ENCODE measurements around the gene SLC22A5. TPM values are rescaled to one million over a fixed set of nuclear protein-coding genes. Genes with fewer than 3 reads are reported as not detected.
"Not testable (repeated sequence)": the region's sequence is repeated elsewhere in the genome, so short reads cannot be mapped to it uniquely, and the experiment has no call there.

SLC22A5 gene
- polyA plus RNA-seq, 4 donors: 41.5 to 54.5 (median 43.5) TPM

GRCh38 chr5:132425009-132425937, 55.8 kb downstream of the SLC22A5 start:
- DNase-seq (ENCODE audit: low read depth in 4 of 4, low spot score in 3 of 4): no peak

GRCh38 chr5:132425975-132426524, 56.5 kb downstream of the SLC22A5 start:
- DNase-seq (ENCODE audit: low read depth in 4 of 4, low spot score in 3 of 4): no peak

DNA sequence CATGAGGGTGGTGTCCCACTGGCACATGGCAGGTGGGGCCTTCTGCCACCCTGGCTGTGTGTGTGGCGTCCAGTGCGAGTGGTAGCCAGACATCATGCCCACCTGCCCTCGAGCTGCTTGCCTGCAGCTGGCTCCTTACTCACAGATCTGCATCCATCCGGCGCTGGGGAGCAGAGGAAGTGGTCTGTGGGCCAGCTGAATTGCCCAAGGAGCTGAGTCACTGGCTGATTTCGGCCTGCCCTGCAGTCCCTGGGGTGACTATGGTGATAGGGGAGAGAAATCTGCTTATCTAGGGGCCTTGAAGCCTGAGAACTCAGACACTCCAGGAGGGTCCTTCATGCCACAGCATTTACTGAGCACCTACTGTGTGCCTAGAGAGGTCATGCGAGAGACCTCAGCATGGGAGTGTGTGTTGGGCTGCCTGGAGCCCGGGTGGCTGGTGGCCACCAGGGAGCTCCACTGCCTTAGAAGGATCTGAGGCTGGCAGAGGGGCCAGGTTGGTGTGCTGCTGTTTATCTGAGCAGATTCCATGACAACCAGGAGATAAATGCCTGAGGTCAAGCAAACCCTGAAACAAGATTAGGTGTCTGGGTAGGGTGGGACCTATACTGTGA, 57.1 kb downstream of the SLC22A5 start:
- no peak for DNase-seq (ENCODE audit: low read depth in 4 of 4, low spot score in 3 of 4)

DNA sequence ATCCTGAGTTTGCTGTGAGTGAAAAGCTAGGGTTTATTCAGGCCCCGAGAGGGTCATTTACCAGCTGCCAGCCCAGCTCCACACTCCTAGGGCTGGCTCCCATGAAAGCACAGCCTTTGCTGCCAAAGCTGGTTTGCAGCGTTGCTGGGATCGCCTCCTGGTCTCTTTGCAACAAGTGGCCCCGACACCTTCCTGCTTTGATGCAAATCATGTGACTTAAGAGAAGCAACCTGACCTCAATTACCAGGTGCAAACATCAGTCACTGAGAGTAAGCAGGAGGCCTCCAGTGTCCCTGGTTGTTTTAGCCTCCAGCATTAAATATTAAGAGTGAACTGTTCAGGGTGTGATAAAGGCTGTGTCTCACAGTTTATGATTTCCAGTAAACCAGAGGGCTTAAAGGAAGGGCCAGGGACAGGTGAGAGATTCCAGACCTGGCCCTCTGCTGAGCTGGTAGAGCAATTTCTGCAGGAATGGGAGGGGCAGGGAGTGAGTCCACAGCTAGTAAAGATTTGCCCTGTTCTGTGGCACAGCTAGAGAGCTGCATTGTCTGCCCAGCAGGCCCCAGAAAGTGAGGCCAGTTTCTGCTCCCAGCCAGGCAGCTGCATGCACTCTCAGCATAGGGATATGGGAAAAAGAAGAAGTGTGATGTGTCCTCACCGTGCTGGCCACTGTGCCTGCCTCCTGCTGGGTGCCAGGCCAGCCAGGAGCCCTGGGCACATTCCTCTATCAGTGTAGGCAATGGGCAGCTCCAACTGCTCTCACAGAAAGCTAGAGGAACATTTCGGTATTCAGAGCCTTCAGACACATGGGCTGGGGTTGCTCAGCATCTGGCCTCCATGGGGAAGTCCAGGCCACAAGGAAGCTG, 58.0 kb downstream of the SLC22A5 start:
- no peak for DNase-seq (ENCODE audit: low read depth in 4 of 4, low spot score in 3 of 4)

DNA sequence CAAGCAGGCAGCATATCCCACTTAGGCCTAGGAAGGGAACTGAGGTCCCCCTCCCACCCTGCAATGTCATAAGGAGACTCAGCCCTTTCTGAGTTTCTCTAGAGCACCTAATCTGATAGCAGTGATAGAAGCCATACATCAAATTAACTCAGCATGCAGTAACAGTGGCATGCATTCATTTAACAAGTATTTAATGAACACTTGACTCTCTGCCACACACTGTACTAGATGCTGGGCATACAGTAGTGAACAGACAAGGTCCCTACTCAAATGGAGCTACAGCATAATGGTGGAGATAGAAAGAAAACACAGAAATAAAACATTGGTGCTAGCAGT, 58.6 kb downstream of the SLC22A5 start:
- DNase-seq (ENCODE audit: low read depth in 4 of 4, low spot score in 3 of 4): no peak

DNA sequence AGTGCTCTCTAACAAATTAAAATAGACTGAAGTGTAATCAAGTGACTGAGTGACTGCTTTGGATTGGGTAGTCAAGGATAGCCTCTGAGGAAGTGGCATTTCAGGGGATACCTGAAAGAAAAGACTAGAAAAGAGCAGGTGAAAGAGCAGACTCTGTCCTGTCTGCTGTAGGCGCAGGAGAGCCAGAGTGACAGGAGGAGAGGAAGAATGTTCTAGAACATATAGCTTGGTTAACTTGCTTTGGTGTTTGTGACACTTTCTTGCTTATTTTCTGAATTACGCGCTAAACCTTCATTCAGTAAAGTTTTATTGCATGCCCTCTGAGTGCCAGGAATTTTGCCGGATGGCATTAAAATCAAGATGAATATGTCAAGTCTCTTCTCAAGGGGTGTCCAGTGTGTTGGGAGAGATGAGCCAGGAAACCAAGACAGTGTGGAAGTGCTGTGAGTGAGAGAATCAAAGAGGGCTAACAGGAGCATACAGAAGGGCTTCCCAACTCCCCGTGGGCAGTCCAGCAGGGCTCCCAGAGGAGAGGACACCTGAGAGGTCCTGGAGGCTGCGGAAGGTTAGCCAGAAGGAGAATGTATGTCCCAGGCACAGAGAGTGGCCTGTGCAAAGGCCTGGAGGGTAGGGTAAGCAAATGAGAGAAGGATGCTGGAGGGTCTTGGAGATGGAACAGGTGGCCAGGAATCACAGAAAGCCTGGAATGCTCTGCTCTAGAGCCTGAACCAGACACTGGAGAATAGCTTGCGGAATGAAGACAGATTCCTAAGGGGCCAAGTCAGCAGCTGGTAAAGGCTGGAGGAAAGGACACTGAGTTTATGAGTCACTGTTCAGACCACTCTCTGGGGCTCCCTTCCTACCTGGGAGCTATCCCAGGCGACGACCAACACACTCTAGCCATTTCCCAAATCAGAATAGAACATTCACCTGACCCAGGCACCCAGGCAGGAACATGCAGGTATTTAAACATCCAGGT, 59.3 kb downstream of the SLC22A5 start:
- no peak for DNase-seq (ENCODE audit: low read depth in 4 of 4, low spot score in 3 of 4)

GRCh38 chr5:132429463-132430440, 60.2 kb downstream of the SLC22A5 start:
- DNase-seq (ENCODE audit: low read depth in 4 of 4, low spot score in 3 of 4): no peak

- DNase-seq (ENCODE audit: low read depth in 4 of 4, low spot score in 3 of 4): no peak
Observed at GRCh38 chr5:132430746-132431145, 61.2 kb downstream of the SLC22A5 start.

DNA sequence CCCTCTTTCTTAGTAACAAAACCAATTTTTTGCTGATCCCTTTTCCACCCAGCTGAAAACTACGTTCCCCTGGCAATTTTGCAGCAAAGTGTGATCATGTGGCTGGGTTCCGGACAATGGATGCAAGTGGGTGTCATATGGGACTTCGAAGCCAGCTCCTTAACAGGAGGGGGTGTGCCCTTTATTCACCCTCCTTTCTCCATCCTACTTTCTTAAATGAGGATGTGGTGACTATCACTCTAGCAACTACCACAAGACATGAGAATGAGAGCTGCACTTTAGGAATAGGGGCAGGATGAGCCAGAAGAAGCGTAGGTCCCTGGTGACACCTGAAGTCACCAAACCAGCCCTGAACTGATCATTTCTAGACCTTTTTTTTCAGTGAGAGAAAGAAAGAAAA, 62.1 kb downstream of the SLC22A5 start:
- no peak for DNase-seq (ENCODE audit: low read depth in 4 of 4, low spot score in 3 of 4)

DNA sequence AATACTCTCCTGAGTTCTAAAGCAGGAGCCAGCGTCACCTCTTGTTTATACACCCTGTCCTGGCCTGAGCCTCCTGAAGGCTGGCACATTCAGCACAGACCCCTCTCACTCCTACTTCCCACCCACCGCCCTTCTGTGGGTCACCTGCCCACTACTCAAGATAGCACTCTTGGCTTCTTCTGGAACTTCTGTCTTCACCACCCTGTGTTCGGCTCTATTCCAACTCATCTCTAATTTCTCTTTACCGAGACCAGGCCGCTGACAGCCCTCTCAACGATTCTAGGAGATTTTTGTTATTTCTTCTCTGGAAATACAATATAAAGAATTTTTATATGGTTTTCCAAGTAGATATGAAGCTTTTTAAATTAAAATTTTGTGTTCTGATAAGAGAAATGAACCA, 63.6 kb downstream of the SLC22A5 start:
- DNase-seq (ENCODE audit: low read depth in 4 of 4, low spot score in 3 of 4): no peak

DNA sequence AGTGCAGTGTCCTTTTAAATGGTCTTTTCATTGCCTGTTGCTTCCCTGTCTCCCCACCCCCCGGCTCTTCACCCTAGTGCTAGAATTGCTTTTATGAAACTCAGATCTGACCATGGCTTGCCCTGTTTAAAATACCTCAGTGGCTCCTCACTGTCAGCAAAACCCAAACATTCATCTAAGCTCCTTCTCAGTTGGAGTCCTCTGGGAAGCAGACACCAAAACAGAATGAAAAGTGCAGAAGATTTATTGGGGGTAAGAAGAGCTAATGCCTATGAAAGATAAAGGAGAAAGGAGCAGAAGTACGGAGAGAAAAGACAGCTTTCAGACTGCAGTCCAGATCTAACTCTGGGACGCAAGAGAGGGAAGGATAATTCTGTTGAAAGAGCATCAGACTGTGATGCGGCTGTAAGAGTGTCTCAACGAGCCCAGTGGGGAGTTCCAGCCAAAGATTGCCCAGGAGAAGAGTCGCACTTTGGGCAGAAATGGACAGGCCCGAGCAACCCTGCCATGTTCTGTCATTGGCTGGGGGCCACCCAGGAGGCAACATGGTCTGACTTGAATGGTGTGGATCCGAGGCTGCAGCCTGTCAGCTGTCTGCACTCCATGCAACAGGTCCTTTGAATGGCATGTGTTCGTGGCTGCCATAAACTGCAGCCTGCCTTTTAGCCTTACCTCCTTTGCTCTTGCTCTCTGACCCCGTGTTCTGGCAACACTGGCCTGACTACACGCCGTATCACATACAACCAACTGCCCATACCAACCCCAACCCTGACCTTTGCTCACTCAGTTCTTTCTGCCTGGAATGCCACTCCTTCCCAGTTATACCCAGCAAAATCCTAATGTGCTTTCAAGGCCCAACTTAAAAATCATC, 65.1 kb downstream of the SLC22A5 start:
- DNase-seq (ENCODE audit: low read depth in 4 of 4, low spot score in 3 of 4): no peak

DNA sequence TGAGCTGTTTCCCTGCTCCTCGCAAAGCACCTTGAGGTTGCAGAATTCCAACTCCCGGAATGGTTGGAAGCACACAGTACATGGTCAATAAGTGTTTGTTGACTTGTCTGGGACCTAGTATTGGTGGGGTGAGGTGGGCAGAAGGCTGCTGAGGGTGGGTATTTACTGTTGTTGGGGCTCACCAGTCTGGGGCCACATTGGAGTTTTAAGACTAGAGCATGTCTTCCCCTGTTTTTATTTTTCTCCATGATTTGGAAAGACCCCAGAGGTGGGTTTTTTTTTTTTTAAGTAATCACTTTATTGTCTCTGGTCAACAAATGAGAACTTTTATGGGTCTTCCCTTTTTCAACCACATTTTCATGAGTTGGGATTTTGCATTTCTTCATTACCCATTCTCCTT, 65.9 kb downstream of the SLC22A5 start:
- DNase-seq (ENCODE audit: low read depth in 4 of 4, low spot score in 3 of 4): no peak

DNA sequence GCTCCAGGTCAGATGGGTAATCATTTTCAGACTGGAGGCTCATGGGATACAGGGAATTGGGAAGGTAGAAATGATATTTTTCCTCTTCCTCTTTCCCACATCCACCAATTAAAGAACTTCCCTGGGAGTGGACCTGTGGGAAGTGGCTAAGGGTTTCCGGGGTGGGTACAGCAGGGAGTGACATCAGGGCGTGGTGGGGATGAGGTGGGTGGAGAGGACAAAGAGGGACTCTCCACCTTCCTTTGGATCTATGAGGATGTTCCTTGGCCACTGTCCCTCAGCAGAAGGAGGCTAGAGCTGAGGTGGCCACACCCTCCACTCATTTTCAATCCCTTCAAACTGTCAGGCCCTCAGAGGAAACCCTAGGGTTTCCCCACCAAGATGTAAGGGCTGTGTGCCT, 66.4 kb downstream of the SLC22A5 start:
- DNase-seq (ENCODE audit: low read depth in 4 of 4, low spot score in 3 of 4): no peak

- no peak for DNase-seq (ENCODE audit: low read depth in 4 of 4, low spot score in 3 of 4)
Observed at GRCh38 chr5:132436936-132437335, 67.4 kb downstream of the SLC22A5 start.

- peak in 3 of 4 donors; percentile 47 to 60 (median 57) for DNase-seq (ENCODE audit: low read depth in 4 of 4, low spot score in 3 of 4)
Observed at GRCh38 chr5:132437604-132438266, 68.2 kb downstream of the SLC22A5 start.

DNA sequence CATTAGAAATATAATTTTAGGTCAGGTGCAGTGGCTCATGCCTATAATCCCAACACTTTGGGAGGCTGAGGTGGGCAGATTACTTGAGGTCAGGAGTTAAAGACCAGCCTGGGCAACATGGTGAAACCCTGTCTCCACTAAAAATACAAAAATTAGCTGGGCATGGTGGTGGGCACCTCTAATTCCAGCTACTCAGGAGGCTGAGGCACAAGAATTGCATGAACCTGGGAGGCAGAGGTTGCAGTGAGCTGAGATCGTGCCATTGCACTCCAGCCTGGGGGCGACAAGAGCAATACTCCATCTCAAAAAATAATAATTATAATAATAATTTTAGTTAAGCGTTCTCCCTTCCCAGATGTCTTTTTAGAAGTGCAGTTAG, 68.7 kb downstream of the SLC22A5 start:
- not testable (repeated sequence) for DNase-seq (ENCODE audit: low read depth in 4 of 4, low spot score in 3 of 4)

DNA sequence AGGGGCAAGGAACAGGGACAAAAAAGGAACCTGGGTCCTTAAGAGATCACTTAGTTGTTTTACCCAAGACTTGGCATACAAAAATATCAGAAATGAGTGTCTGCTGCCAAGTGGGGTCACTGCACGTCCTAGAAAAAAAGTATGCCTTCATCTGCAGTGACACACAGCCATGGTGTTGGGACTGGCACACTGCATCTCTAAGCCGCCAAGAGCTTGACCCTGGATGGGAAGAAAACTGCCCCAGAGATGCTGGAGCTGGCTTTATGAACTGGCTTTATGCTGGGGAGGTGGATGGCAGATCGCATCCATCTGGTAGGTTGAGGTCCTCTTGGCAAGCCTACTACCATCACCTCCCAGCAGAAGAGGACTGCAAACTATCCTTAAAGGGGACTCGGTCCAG, 69.4 kb downstream of the SLC22A5 start:
- no peak for DNase-seq (ENCODE audit: low read depth in 4 of 4, low spot score in 3 of 4)

Data from right renal pelvis (tissue), 4 donors.